Measurements from ENCODE around the gene CALML6.

DNA sequence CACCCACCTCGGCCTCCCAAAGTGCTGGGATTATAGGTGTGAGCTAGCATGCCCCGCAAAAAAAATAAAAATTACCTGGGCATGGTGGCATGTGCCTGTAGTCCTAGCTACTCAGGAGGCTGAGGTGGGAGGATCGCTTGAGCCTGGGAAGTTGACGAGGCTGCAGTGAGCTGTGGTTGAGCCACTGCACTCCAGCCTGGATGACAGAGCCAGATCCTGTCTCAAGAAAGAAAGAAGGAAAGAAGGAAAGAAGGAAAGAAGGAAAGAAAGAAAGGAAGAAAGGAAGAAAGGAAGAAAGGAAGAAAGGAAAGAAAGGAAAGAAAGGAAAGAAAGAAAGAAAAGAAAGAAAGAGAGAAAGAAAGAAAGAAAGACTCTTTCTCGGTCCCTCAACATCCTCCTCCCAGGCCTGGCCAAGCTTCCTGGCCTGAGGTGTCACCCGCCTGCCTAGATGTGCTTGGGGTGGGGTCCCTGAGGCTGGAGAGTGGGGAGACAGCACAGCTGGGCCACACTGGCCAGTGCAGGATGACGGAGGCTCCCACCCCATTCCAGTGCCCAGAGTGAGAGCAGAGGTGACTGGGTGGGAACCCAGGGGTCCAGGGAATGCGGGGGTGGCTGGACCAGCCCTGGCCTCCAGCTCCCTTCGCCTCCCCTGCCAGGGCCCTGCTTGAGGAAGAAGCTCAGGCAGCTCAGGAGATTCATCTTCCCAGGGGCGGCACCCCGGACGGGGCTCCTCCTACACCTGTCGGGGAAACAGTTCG lies 14.0 kb upstream of the CALML6 start:
- TF ChIP-seq CTCF (conservative IDR thresholded peaks at IDR 0.05; ENCODE audit: low read depth, low read length) (no peak), EZH2 (IDR thresholded peaks at IDR 0.05; ENCODE audit: borderline replicate concordance, low read depth, low read length, poor library complexity, severe bottlenecking) (no peak)
